ENCODE measurements around the gene TRIM9. TPM values are rescaled to one million over a fixed set of nuclear protein-coding genes. Genes with fewer than 3 reads are reported as not detected.

The TRIM9 gene
- polyA plus RNA-seq, 12 donors, result 0.77 to 4.7 (median 2.4) TPM; not detected in 2

DNA sequence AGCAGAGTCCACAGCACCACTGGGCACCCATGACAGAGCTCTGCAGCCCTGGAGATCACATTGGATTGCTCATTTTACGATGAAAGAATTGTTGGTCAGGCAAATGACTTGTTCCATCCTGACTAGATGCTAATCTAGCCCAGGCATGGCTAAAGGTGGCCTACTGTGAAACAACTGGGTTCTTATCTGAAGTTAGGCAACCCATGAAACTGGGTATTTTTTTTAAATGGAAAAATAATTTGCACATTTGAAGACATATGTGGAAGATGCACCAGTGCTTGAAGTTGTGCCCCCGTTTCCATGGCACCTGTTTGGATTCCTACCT is 158.9 kb downstream of the TRIM9 start:
- no peak for DNase-seq

DNA sequence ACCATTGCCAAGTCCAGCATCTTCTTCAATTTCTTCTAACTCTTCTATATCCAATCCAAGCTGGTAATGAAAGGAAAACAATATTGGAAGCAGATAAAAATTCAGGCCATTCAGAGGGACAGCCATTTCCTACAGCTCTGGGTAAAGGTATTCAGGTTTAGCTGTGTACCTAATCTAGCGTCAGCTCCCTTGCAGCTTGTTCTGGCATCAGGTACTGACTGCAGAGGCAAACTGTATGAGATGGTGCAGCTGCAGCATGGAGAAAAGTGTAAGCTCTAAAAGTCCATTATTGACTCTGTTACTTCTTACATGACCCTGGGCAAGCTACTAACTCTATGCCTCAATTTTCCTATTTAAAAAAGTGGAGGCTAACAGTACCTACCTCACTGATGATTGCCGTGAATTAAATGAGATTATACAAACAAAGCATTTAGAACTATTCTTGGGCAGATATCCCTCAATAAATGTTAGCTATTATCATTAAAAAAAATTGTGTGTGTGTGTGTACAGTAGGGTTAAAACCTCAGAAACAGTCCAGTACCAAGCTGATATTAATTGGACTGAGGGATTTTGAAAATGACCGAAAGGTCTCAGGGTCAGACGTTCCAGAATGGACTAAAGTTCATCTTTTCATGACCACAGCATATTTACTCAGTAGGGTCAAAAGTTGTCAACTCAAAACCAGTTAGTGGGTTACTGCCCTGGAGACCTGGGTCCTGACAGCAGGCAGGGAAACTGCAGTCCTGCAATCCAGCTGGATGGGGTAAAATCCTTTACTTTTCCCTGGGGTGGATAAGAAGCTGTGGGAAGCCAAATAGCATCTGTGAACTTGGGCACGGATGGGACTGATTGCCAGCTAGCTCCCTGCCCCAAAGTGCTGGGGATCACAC is 159.5 kb downstream of the TRIM9 start:
- DNase-seq, result no peak

DNA sequence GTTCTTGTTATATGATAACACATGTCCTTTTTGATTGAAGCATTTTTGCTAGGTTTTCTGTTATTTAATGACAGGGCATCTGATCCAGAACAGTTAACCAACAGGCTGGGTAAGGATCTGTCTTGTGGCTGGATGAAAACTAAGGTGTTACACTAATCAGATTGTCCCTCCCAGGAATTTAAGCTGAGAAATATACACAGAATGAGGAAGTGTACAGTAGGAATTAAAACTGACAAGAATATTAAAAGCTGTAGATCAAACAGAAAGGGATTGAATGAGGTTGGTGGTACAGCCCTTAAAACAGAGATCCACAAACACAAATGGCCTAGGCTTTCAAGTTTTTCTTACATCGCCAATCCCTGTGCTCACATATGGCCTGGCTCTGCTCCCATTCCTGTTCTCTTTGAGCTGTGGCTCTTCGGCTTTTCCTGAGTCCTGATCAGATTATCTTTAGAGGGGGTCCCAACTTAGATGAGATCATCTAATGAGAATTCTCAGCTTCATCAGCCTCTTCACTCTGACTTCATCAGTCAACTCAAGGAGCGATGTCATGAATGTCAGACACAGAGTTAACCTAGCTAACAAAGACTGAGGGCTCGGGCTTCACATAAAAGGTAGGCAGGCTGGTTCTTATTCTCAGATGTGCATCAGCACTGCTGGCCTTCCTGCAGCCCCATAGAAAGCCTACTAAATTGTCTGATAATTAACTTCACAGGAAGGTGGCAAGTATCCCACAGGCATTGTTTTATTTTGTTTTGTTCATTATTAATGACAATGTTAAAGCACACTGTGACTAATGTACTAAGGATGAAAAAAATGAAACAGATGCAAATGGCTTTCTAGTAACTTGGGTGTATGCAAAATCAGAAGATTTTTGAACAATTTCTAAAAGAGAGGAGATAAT is 162.1 kb downstream of the TRIM9 start:
- DNase-seq, result no peak

DNA sequence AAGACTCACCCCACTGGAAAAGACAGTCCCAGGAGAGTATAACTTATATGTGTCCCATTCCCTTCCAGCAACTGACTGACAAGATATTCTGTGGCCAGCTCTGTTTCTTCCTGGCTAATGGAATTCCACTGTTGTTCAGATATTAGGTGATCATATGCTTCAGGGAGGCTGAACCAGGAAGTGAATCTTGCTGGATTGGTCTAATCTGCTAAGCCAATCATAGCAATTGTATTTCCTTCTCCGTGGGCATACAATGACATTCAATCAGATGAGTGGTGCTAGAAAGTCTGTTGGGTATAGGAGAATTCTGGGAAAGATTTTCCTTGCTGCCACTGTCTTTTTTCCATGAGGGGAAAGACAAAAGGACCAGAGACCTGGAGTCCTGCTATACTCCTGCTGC is 162.7 kb downstream of the TRIM9 start:
- DNase-seq, result no peak

DNA sequence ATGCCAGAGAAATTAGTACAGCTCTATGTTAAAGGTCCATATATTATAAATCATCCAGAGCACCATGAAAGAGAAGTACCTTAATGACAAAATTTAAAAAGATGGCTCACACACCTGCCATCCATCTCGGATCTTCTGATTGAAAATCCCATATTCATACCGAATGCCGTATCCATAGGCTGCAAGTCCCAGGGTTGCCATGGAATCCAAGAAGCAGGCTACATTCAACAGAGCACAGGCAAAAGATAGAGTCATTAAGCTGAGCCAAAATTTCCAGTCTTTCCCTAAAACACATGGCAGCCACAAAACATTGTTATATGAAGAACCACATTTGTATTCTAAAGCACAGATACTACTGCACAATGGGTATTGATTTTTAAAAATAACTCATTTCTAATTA is 163.3 kb downstream of the TRIM9 start:
- DNase-seq, result no peak

DNA sequence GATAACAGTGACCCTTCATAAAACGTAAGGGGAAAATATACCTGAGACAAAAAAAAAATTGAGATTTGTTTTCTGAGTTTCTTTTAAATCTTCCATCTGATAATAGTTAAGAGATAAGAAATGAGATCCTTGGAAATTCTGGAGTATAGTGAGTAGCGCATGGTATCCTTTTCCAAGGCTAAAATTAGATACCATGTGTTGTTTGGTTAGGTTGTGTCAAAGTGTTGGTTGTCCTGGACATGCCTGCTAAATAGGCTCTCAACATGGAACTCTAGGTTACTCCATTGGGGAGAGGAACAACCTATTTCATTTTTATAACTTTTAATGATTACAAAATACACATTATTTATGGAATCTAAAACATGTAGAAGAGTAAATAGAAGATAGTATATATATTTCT is 165.4 kb downstream of the TRIM9 start:
- DNase-seq, result no peak

DNA sequence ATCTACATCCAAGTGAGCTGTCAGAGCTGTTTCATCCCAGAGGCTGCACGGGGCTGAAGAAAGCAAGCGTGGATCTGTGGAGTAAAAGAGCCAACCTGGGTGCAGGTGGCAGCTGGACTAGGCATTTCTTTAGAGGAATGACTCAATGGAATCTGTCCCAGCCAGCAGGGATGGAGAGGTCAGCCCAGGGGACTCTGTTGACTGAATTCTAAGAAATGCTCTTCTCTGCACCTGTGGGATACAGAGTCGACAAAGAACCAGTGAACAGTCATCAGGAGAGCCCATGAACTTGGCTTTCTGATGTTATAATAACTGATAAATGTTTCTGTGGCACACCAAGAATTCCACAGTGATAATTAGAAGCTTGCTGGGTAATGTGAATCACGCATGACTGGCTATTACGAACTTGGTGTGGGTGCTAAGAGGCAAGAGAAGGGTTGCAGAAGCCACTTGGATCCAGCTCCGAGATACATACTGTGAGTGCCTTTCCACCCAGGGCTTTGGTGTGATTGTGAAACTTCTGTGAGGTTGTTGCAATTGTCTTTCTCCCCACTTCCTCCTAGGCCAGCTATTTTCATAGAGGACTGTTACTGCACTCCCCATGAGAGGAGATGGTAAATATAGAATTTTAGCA is 166.8 kb downstream of the TRIM9 start:
- DNase-seq, result no peak

DNA sequence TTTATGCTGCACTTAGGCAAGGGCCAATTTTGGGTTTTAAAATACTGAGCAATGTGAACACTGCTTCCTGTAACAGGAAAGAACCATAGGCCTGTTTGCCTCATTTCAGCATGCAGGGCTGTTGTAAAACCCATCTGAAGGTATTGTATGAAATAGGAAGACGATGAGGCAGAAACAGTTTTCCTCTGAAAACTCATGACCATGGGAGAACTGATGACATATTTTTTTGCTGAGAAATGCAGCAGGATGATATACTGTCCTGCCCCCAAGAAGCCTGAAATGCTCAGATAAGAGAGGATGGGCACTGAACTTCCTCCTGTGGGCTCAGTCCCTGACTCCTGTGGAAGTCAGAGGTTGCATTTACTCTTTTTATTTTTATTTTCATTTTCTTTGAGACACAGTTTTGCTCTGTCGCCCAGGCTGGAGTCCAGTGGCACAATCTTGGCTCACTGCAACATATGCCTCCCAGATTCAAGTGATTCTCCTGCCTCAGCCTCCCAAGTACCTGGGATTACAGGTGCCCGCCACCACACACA is 168.0 kb downstream of the TRIM9 start:
- DNase-seq, result no peak

Other genes with a start within 250 kb of the TRIM9 start
- gene ABHD12B, start 223.1 kb downstream of the TRIM9 start, polyA plus RNA-seq (ENCODE audit: insufficient read length in 12 of 12), result 1 to 10 TPM in 8 of 12 donors, under 1 TPM in 2, not detected in 2; 0.64 to 2.8 (median 1.4) TPM
- 10 to 100 TPM in 11 of 12 donors, not detected in 1; 29.0 to 48.8 (median 38.2) TPM for gene PYGL, start 150.6 kb downstream of the TRIM9 start, polyA plus RNA-seq (ENCODE audit: insufficient read length in 12 of 12)
- 10 to 100 TPM in 11 of 12 donors, not detected in 1; 21.2 to 39.9 (median 34.8) TPM for gene TMX1, start 145.1 kb upstream of the TRIM9 start, polyA plus RNA-seq (ENCODE audit: insufficient read length in 12 of 12)